ENCODE results near the gene ASTL. TPM values are rescaled to one million over a fixed set of nuclear protein-coding genes. Genes with fewer than 3 reads are reported as not detected.

Gene ASTL
- total and polyA plus RNA-seq, 2 experiments from 2014 or later = not detected

GRCh38 chr2:96120091-96120720 is 18.1 kb downstream of the ASTL start:
- H3K27me3 ChIP-seq = peaks cover 19% of the 10 kb centered on the region
- H3K79me2 ChIP-seq = no peaks in the 10 kb centered on the region
- peaks cover 4% of the 10 kb centered on the region for H3K4me1 ChIP-seq (ENCODE audit: insufficient read depth)
- no peak overlapping the region for H3K4me3 ChIP-seq
- no peak overlapping the region for H2AFZ ChIP-seq
- H3K4me2 ChIP-seq = no peak overlapping the region
- no peaks in the 10 kb centered on the region for H3K9me2 ChIP-seq (replicated peaks; ENCODE audit: insufficient read depth)
- H3K9me3 ChIP-seq (ENCODE audit: low read depth) = no peaks in the 10 kb centered on the region
- no peak for TF ChIP-seq CTCF (IDR thresholded peaks at IDR 0.05; ENCODE audit: poor library complexity)
- TF ChIP-seq EZH2phosphoT487 (IDR thresholded peaks at IDR 0.05; ENCODE audit: low read depth, severe bottlenecking, unreplicated experiment) = no peak
- no peak for TF ChIP-seq EZH2 (IDR thresholded peaks at IDR 0.05; ENCODE audit: borderline replicate concordance)
- H3K27ac ChIP-seq = no peak overlapping the region
- H3K36me3 ChIP-seq (replicated peaks; ENCODE audit: insufficient read depth, low read depth) = no peaks in the 10 kb centered on the region
- H4K20me1 ChIP-seq (ENCODE audit: insufficient read depth, poor library complexity, severe bottlenecking) = no peaks in the 10 kb centered on the region
- DNase-seq (ENCODE audit: low spot score) = no peak
- WGBS (ENCODE audit: low lambda C conversion rate, missing lambda C conversion rate) = 63% methylated on average over 9 of the region's 11 CpGs

DNA sequence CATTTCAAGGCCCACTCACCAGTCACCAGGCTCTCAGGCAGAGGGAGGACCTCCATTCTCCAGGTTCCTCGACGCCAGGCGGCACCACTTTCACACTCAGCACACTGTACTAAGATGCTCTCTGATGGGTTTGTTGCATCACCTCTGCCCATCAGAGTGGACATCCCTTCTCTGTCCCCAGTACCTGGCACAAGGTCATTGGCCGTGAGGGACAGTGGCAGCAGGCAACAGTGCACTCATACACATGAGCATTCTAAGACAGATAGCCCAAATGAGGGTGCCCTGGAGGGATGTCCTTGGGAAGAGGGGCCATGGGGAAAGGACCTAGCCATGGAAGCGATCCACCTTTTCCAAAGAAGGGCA is 18.9 kb downstream of the ASTL start:
- H3K4me1 ChIP-seq (ENCODE audit: insufficient read depth) = peaks cover 4% of the 10 kb centered on the region
- H3K27ac ChIP-seq = no peak overlapping the region
- no peak for DNase-seq (ENCODE audit: low spot score)
- 91% methylated on average over 5 of the region's 5 CpGs for WGBS (ENCODE audit: low lambda C conversion rate, missing lambda C conversion rate)
- no peak overlapping the region for H3K4me2 ChIP-seq
- H3K79me2 ChIP-seq = no peaks in the 10 kb centered on the region
- TF ChIP-seq EZH2phosphoT487 (IDR thresholded peaks at IDR 0.05; ENCODE audit: low read depth, severe bottlenecking, unreplicated experiment) (no peak), CTCF (IDR thresholded peaks at IDR 0.05; ENCODE audit: poor library complexity) (no peak), EZH2 (IDR thresholded peaks at IDR 0.05; ENCODE audit: borderline replicate concordance) (no peak)
- H3K36me3 ChIP-seq (replicated peaks; ENCODE audit: insufficient read depth, low read depth) = no peaks in the 10 kb centered on the region
- H3K27me3 ChIP-seq = peaks cover 19% of the 10 kb centered on the region
- H3K9me2 ChIP-seq (replicated peaks; ENCODE audit: insufficient read depth) = no peaks in the 10 kb centered on the region
- no peak overlapping the region for H2AFZ ChIP-seq
- H3K9me3 ChIP-seq (ENCODE audit: low read depth) = no peaks in the 10 kb centered on the region
- H3K4me3 ChIP-seq = no peak overlapping the region
- no peaks in the 10 kb centered on the region for H4K20me1 ChIP-seq (ENCODE audit: insufficient read depth, poor library complexity, severe bottlenecking)

DNA sequence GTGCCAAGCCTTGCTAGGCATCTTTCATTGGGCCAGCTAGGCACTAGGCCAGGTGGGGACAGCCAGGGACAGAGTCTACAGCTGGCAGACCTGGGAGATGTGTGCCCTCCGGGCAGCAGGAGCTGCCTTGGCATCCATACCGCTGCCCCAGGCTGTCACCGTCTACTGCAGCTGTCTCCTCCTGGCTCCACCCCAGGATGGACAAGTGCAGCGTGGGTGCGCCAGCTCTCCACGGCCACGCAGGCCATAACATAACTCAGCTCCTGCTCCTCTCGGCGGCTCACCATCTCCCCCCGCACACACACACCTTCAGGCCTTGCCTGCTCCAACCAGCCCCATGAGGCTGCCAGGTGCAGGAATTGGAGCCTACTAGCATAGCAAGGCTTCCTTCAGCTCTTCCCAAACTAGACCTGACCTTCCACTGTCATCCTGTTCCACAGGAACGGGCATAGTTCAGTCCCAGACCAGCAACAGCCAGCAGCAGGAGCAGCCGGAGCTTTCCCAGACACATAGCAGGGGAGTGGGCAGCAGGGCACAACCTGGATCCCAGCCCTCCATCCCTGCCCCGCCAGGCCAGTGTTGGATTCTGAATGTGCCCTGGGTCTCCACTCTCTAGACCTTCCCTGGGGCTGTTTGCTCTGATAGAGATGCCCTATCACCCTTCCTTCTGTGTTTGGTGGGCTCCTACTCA is 19.5 kb downstream of the ASTL start:
- Histone ChIP-seq H2AFZ (no peak overlapping the region), H3K4me1 (ENCODE audit: insufficient read depth) (peaks cover 4% of the 10 kb centered on the region), H4K20me1 (ENCODE audit: insufficient read depth, poor library complexity, severe bottlenecking) (no peaks in the 10 kb centered on the region), H3K4me3 (no peak overlapping the region), H3K36me3 (replicated peaks; ENCODE audit: insufficient read depth, low read depth) (no peaks in the 10 kb centered on the region), H3K79me2 (no peaks in the 10 kb centered on the region), H3K4me2 (no peak overlapping the region), H3K9me2 (replicated peaks; ENCODE audit: insufficient read depth) (no peaks in the 10 kb centered on the region), H3K27me3 (peaks cover 19% of the 10 kb centered on the region), H3K27ac (no peak overlapping the region), H3K9me3 (ENCODE audit: low read depth) (no peaks in the 10 kb centered on the region)
- 93% methylated on average over 13 of the region's 13 CpGs for WGBS (ENCODE audit: low lambda C conversion rate, missing lambda C conversion rate)
- DNase-seq (ENCODE audit: low spot score) = no peak
- TF ChIP-seq EZH2 (IDR thresholded peaks at IDR 0.05; ENCODE audit: borderline replicate concordance) (no peak), CTCF (IDR thresholded peaks at IDR 0.05; ENCODE audit: poor library complexity) (no peak), EZH2phosphoT487 (IDR thresholded peaks at IDR 0.05; ENCODE audit: low read depth, severe bottlenecking, unreplicated experiment) (no peak)
